Kidney epithelial cell (primary cell): Measurements from ENCODE around the gene OIT3. TPM values are rescaled to one million over a fixed set of nuclear protein-coding genes. Genes with fewer than 3 reads are reported as not detected.
"Not testable (repeated sequence)": the region's sequence is repeated elsewhere in the genome, so short reads cannot be mapped to it uniquely, and the experiment has no call there.

Experiments used
- DNase-seq: peaks from one replicate; pipeline ENCODE4 v3.0.0-alpha.2; 2010; ENCODE audit warnings: low read depth
- H3K27me3 ChIP-seq: 2 replicates; pipeline ENCODE4 v1.6.0; 2011; ENCODE audit warnings: low read length; ENCODE audit not compliant: control insufficient read depth, insufficient read depth
- H3K36me3 ChIP-seq: 2 replicates; pipeline ENCODE4 v1.5.1; 2011; ENCODE audit warnings: low read length; ENCODE audit not compliant: control insufficient read depth, insufficient read depth
- H3K4me3 ChIP-seq: 2 replicates; pipeline ENCODE4 v1.5.1; 2011; ENCODE audit warnings: low read depth, mild to moderate bottlenecking, control low read depth, low read length
- CTCF ChIP-seq: IDR thresholded peaks from 2 replicates; pipeline ENCODE4 v1.5.1; 2011; ENCODE audit warnings: mild to moderate bottlenecking, moderate library complexity, low read length, control low read depth, inconsistent platforms; ENCODE audit not compliant: insufficient read depth, poor library complexity, severe bottlenecking
- total RNA-seq: library from RNA; depleted of rRNA; stranded (reverse); fragments of >200 nt; gene quantifications from 2 replicates; pipeline ENCODE4 v1.2.3, GENCODE V29; 2015

Gene OIT3
- total RNA-seq, 1 donor from 2014 or later: not detected

GRCh38 chr10:72904806-72905205 is 11.3 kb downstream of the OIT3 start:
- Histone ChIP-seq H3K36me3 (no peaks in the 10 kb centered on the region), H3K4me3 (no peak overlapping the region), H3K27me3 (no peaks in the 10 kb centered on the region)
- DNase-seq: no peak
- no peak for TF ChIP-seq CTCF

GRCh38 chr10:72906446-72906845 is 12.9 kb downstream of the OIT3 start:
- H3K36me3 ChIP-seq: no peaks in the 10 kb centered on the region
- H3K4me3 ChIP-seq: no peak overlapping the region
- no peak for TF ChIP-seq CTCF
- no peak for DNase-seq
- H3K27me3 ChIP-seq: no peaks in the 10 kb centered on the region

- H3K36me3 ChIP-seq: no peaks in the 10 kb centered on the region
- H3K4me3 ChIP-seq: no peak overlapping the region
- H3K27me3 ChIP-seq: no peaks in the 10 kb centered on the region
- no peak for TF ChIP-seq CTCF
- DNase-seq: no peak
Measured at GRCh38 chr10:72910705-72911104, 17.2 kb downstream of the OIT3 start.

- no peak for DNase-seq
- H3K4me3 ChIP-seq: no peak overlapping the region
Measured at GRCh38 chr10:72911758-72912157, 18.2 kb downstream of the OIT3 start.

GRCh38 chr10:72912736-72913135 is 19.2 kb downstream of the OIT3 start:
- Histone ChIP-seq H3K4me3 (no peak overlapping the region), H3K36me3 (no peaks in the 10 kb centered on the region), H3K27me3 (no peaks in the 10 kb centered on the region)
- no peak for DNase-seq
- TF ChIP-seq CTCF: no peak

More at GRCh38 chr10:72911758-72912157, 18.2 kb downstream of the OIT3 start:
- Histone ChIP-seq H3K36me3 (no peaks in the 10 kb centered on the region), H3K27me3 (no peaks in the 10 kb centered on the region)
- no peak for TF ChIP-seq CTCF

- DNase-seq: no peak
- no peaks in the 10 kb centered on the region for H3K36me3 ChIP-seq
- no peaks in the 10 kb centered on the region for H3K27me3 ChIP-seq
- no peak for TF ChIP-seq CTCF
- no peak overlapping the region for H3K4me3 ChIP-seq
Measured at GRCh38 chr10:72913287-72913686, 19.7 kb downstream of the OIT3 start.

- not testable (repeated sequence) for DNase-seq
Measured at GRCh38 chr10:72917201-72917600, 23.7 kb downstream of the OIT3 start.

GRCh38 chr10:72917803-72918332 is 24.3 kb downstream of the OIT3 start:
- not testable (repeated sequence) for H3K4me3 ChIP-seq, H3K27me3 ChIP-seq, DNase-seq, H3K36me3 ChIP-seq

More at GRCh38 chr10:72917201-72917600, 23.7 kb downstream of the OIT3 start:
- not testable (repeated sequence) for H3K36me3 ChIP-seq, H3K27me3 ChIP-seq, H3K4me3 ChIP-seq
